K562 (cell line): ENCODE results near the gene ANKLE1. TPM values are rescaled to one million over a fixed set of nuclear protein-coding genes. Genes with fewer than 3 reads are reported as not detected.

Experiments
- AFF4 ChIP-seq: sonication (generic); formaldehyde crosslinking; IDR thresholded peaks from 2 replicates; pipeline ENCODE4 v1.8.0; 2023; ENCODE audit warnings: mild to moderate bottlenecking, missing genetic modification reagents
- C11orf30 ChIP-seq: fragments of 450-650 bp; IDR thresholded peaks from 2 replicates; pipeline ENCODE4 v1.6.1; 2016; ENCODE audit warnings: low read depth, mild to moderate bottlenecking
- DMBX1 ChIP-seq: fragments of 250-450 bp; sonication (Bioruptor Pico); IDR thresholded peaks from 2 replicates; pipeline ENCODE4 v1.8.0; 2022; ENCODE audit warnings: inconsistent platforms, mild to moderate bottlenecking, moderate library complexity, borderline replicate concordance
- E2F6 ChIP-seq, 2 experiments: IDR thresholded peaks; 2 replicates each; pipeline ENCODE4 v1.6.1; 2011; ENCODE audit warnings: borderline replicate concordance in 1 of 2, control low read depth in 1 of 2, low read depth in 1 of 2, low read length in 1 of 2, mild to moderate bottlenecking in 1 of 2, mixed read lengths in 1 of 2, moderate library complexity in 1 of 2; ENCODE audit not compliant: insufficient read depth in 1 of 2, insufficient read length in 1 of 2, poor library complexity in 1 of 2, severe bottlenecking in 1 of 2; ENCODE audit errors: extremely low read depth in 1 of 2
- EGR1 ChIP-seq: fragments of 450-650 bp; conservative IDR thresholded peaks from 2 replicates; pipeline ENCODE4 v1.6.1; 2017; ENCODE audit warnings: mild to moderate bottlenecking
- EP300 ChIP-seq: IDR thresholded peaks from 2 replicates; pipeline ENCODE4 v1.6.1; 2012; ENCODE audit warnings: low read length, improper control_type of control experiment
- GABPA ChIP-seq: fragments of 200-800 bp; sonication (Bioruptor generic); conservative IDR thresholded peaks from 2 replicates; pipeline ENCODE4 v1.6.1; 2016; ENCODE audit warnings: low read depth, missing genetic modification characterization, missing compliant biosample characterization
- HDAC8 ChIP-seq: fragments of 450-650 bp; IDR thresholded peaks from 2 replicates; pipeline ENCODE4 v1.6.1; 2016; ENCODE audit warnings: mild to moderate bottlenecking, missing genetic modification characterization, moderate library complexity, missing compliant biosample characterization
- HES1 ChIP-seq: fragments of 450-650 bp; IDR thresholded peaks from 2 replicates; pipeline ENCODE4 v1.6.1; 2016; ENCODE audit warnings: low read depth, mild to moderate bottlenecking, moderate library complexity
- HLTF ChIP-seq: fragments of 450-650 bp; IDR thresholded peaks from 2 replicates; pipeline ENCODE4 v1.6.1; 2016
- HNRNPK ChIP-seq: fragments of 200-400 bp; formaldehyde crosslinking; IDR thresholded peaks from one replicate; pipeline ENCODE4 v1.6.1; 2018; ENCODE audit warnings: mild to moderate bottlenecking, low read depth, low read length; ENCODE audit not compliant: poor library complexity, severe bottlenecking
- KLF16 ChIP-seq: IDR thresholded peaks from 2 replicates; pipeline ENCODE4 v1.6.1; 2016; ENCODE audit warnings: antibody characterized with exemption
- MYBL2 ChIP-seq, 2 experiments: fragments of 450-650 bp in 1 of 2; sonication (generic) in 1 of 2; formaldehyde crosslinking in 1 of 2; IDR thresholded peaks; 2 replicates each; pipeline versions ENCODE4 v1.6.1 to v1.8.1; 2017 to 2022; ENCODE audit warnings: borderline replicate concordance in 1 of 2, inconsistent platforms in 1 of 2, low read depth in 1 of 2, mild to moderate bottlenecking in 1 of 2, missing genetic modification reagents in 1 of 2, moderate library complexity in 1 of 2
- NUFIP1 ChIP-seq: fragments of 450-650 bp; IDR thresholded peaks from 2 replicates; pipeline ENCODE4 v1.6.1; 2018; ENCODE audit not compliant: partially characterized antibody
- PHF20 ChIP-seq: fragments of 450-650 bp; IDR thresholded peaks from 2 replicates; pipeline ENCODE4 v1.6.1; 2018; ENCODE audit not compliant: partially characterized antibody
- TCFL5 ChIP-seq: fragments of 250-450 bp; sonication (Bioruptor Pico); conservative IDR thresholded peaks from 2 replicates; pipeline ENCODE4 v1.6.1; 2021; ENCODE audit warnings: mild to moderate bottlenecking, moderate library complexity, matching md5 sums
- TEAD2 ChIP-seq: fragments of 450-650 bp; IDR thresholded peaks from 2 replicates; pipeline ENCODE4 v1.6.1; 2016; ENCODE audit warnings: missing genetic modification characterization, control low read depth, missing compliant biosample characterization
- TSC22D4 ChIP-seq: fragments of 450-650 bp; IDR thresholded peaks from 2 replicates; pipeline ENCODE4 v1.6.1; 2016; ENCODE audit warnings: missing genetic modification characterization, missing biosample characterization, control low read depth
- ZNF3 ChIP-seq: fragments of 250-450 bp; sonication (Bioruptor Pico); IDR thresholded peaks from 2 replicates; pipeline ENCODE4 v1.5.0; 2021; ENCODE audit warnings: mild to moderate bottlenecking, moderate library complexity
- ZNF586 ChIP-seq: fragments of 450-650 bp; formaldehyde crosslinking; conservative IDR thresholded peaks from 2 replicates; pipeline ENCODE4 v1.4.0; 2020; ENCODE audit warnings: mild to moderate bottlenecking, moderate library complexity
- ZNF764 ChIP-seq: fragments of 250-450 bp; sonication (Bioruptor Pico); IDR thresholded peaks from 2 replicates; pipeline ENCODE4 v1.4.0; 2020; ENCODE audit warnings: low read depth, mild to moderate bottlenecking, moderate library complexity
- polyA plus RNA-seq, 8 experiments: library from polyadenylated mRNA; depleted of rRNA in 4 of 8; stranded (reverse) in 5 of 8; unstranded in 3 of 8; fragments of >200 nt; fragmentation: Nextera tagmentation in 2 of 8; fragmentation: Illumina TruSeq in 1 of 8; extraction: Ambion mirVana in 2 of 8; extraction: Trizol in 1 of 8; gene quantifications; 2 replicates each; pipeline versions ENCODE4 v1.2.1 to v1.2.3, GENCODE V29; 2011 to 2014; ENCODE audit warnings: inconsistent platforms in 1 of 8, missing spikeins in 1 of 8
- total RNA-seq, 7 experiments: library from RNA; depleted of rRNA in 6 of 7; stranded (reverse); fragments of >200 nt in 6 of 7; fragmentation: Illumina TruSeq in 2 of 7; extraction: Trizol in 2 of 7; gene quantifications; 2 replicates each; pipeline versions ENCODE4 v1.2.1 to v1.2.3, GENCODE V29; 2011 to 2021; ENCODE audit warnings: low replicate concordance in 1 of 7

Gene ANKLE1
- total and polyA plus RNA-seq, 9 of the 15 experiments (the other 6 are each of a cell fraction or from before 2014, with no cell fraction given): 0.63 to 9.2 (median 2.9) TPM

- TF ChIP-seq E2F6 (IDR thresholded peaks at IDR 0.05; ENCODE audit: borderline replicate concordance in 1 of 2, extremely low read depth in 1 of 2, insufficient read depth in 1 of 2, insufficient read length in 1 of 2, low read depth in 1 of 2, low read length in 1 of 2, poor library complexity in 1 of 2, severe bottlenecking in 1 of 2) (no peak), EP300 (no peak), NUFIP1 (no peak), KLF16 (no peak), TSC22D4 (no peak), MYBL2 (IDR thresholded peaks at IDR 0.05; ENCODE audit: low read depth) (no peak), MYBL2 (CRISPR knock-in tag; IDR thresholded peaks at IDR 0.05; ENCODE audit: borderline replicate concordance) (no peak), AFF4 (CRISPR knock-in tag) (no peak), ZNF3 (CRISPR knock-in tag) (no peak), HES1 (no peak), GABPA (tag) (no peak), C11orf30 (no peak), TCFL5 (CRISPR knock-in tag) (no peak), EGR1 (no peak), HNRNPK (no peak), TEAD2 (tag) (no peak), HLTF (no peak), ZNF764 (no peak), DMBX1 (no peak), ZNF586 (CRISPR knock-in tag) (no peak), HDAC8 (0 out of 2 replicates have a peak, but pooled peaks have one; percentile 21), PHF20 (no peak)
Measured at GRCh38 chr19:17332677-17333581, 51.2 kb downstream of the ANKLE1 start (continued).
